HepG2 (cell line): ENCODE data around the gene WWP2. TPM values are rescaled to one million over a fixed set of nuclear protein-coding genes. Genes with fewer than 3 reads are reported as not detected.

Experiments used
- ATF7 ChIP-seq, 2 experiments: fragments of 450-650 bp in 1 of 2; sonication (generic) in 1 of 2; formaldehyde crosslinking in 1 of 2; IDR thresholded peaks; 2 replicates each; pipeline versions ENCODE4 v1.4.0 to v1.6.1; 2016 to 2020; ENCODE audit warnings: antibody characterized with exemption in 1 of 2, mild to moderate bottlenecking in 1 of 2, missing genetic modification reagents in 1 of 2
- CREB1 ChIP-seq, 2 experiments: fragments of 450-650 bp in 1 of 2; IDR thresholded peaks; 2 replicates each; pipeline ENCODE4 v1.6.1; 2016 to 2017; ENCODE audit warnings: control low read depth in 1 of 2, mild to moderate bottlenecking in 1 of 2, missing compliant biosample characterization in 1 of 2, missing genetic modification characterization in 1 of 2
- FOXA1 ChIP-seq, 2 experiments: fragments of 450-650 bp in 1 of 2; sonication (generic) in 1 of 2; formaldehyde crosslinking in 1 of 2; IDR thresholded peaks; 2 replicates each; pipeline versions ENCODE4 v1.4.0 to v1.6.1; 2016 to 2020; ENCODE audit warnings: missing genetic modification reagents in 1 of 2
- HOXA7 ChIP-seq: sonication (generic); formaldehyde crosslinking; IDR thresholded peaks from 2 replicates; pipeline ENCODE4 v1.8.1; 2022; ENCODE audit warnings: mild to moderate bottlenecking, missing genetic modification reagents, moderate library complexity
- MBNL3 ChIP-seq: fragments of 250-450 bp; sonication (Bioruptor Pico); conservative IDR thresholded peaks from 2 replicates; pipeline ENCODE4 v1.8.0; 2022; ENCODE audit warnings: mild to moderate bottlenecking, inconsistent platforms
- MEIS2 ChIP-seq: sonication (generic); formaldehyde crosslinking; IDR thresholded peaks from 2 replicates; pipeline ENCODE4 v1.9.0; 2021; ENCODE audit warnings: mild to moderate bottlenecking, missing genetic modification reagents
- NR2F1 ChIP-seq, 2 experiments: fragments of 450-650 bp in 1 of 2; formaldehyde crosslinking in 1 of 2; IDR thresholded peaks; 2 replicates each; pipeline versions ENCODE4 v1.5.0 to v1.6.1; 2016 to 2020; ENCODE audit warnings: mild to moderate bottlenecking in 1 of 2, missing compliant biosample characterization in 1 of 2, missing genetic modification reagents in 1 of 2, moderate library complexity in 1 of 2
- REPIN1 ChIP-seq: sonication (generic); formaldehyde crosslinking; IDR thresholded peaks from 2 replicates; pipeline ENCODE4 v1.8.0; 2022; ENCODE audit warnings: missing genetic modification reagents, low read depth, mild to moderate bottlenecking, borderline replicate concordance
- REST ChIP-seq, 2 experiments: IDR thresholded peaks; 2 replicates each; pipeline ENCODE4 v1.6.1; 2011 to 2012; ENCODE audit warnings: low read length in 2 of 2, borderline replicate concordance in 1 of 2, low read depth in 1 of 2, mild to moderate bottlenecking in 1 of 2, moderate library complexity in 1 of 2
- RXRA ChIP-seq: sonication (generic); formaldehyde crosslinking; IDR thresholded peaks from 2 replicates; pipeline ENCODE4 v1.5.1; 2020; ENCODE audit warnings: missing genetic modification reagents
- SMARCC2 ChIP-seq: fragments of 450-650 bp; IDR thresholded peaks from 2 replicates; pipeline ENCODE4 v1.6.1; 2017; ENCODE audit warnings: antibody characterized with exemption, mild to moderate bottlenecking
- WIZ ChIP-seq: sonication (generic); formaldehyde crosslinking; IDR thresholded peaks from 2 replicates; pipeline ENCODE4 v1.5.1; 2020; ENCODE audit warnings: mild to moderate bottlenecking, missing genetic modification reagents
- ZMAT3 ChIP-seq: sonication (generic); formaldehyde crosslinking; conservative IDR thresholded peaks from 2 replicates; pipeline ENCODE4 v1.7.0; 2021; ENCODE audit warnings: missing genetic modification reagents
- ZNF34 ChIP-seq: sonication (generic); formaldehyde crosslinking; IDR thresholded peaks from 2 replicates; pipeline ENCODE4 v1.4.0; 2020; ENCODE audit warnings: mild to moderate bottlenecking, missing genetic modification reagents, borderline replicate concordance
- ZNF563 ChIP-seq: sonication (generic); formaldehyde crosslinking; IDR thresholded peaks from 2 replicates; pipeline ENCODE4 v1.8.0; 2022; ENCODE audit warnings: mild to moderate bottlenecking, moderate library complexity, missing genetic modification reagents
- ZNF768 ChIP-seq: sonication (generic); formaldehyde crosslinking; IDR thresholded peaks from 2 replicates; pipeline ENCODE4 v1.4.0; 2020; ENCODE audit warnings: missing genetic modification reagents
- ZNF790 ChIP-seq: sonication (generic); formaldehyde crosslinking; IDR thresholded peaks from 2 replicates; pipeline ENCODE4 v1.8.0; 2022; ENCODE audit warnings: missing genetic modification reagents, mild to moderate bottlenecking, borderline replicate concordance
- ZNF878 ChIP-seq: sonication (generic); formaldehyde crosslinking; IDR thresholded peaks from 2 replicates; pipeline ENCODE4 v1.8.1; 2023; ENCODE audit warnings: mild to moderate bottlenecking, missing genetic modification reagents, moderate library complexity
- polyA plus RNA-seq, 8 experiments: library from polyadenylated mRNA; depleted of rRNA in 3 of 8; stranded (reverse) in 7 of 8; unstranded in 1 of 8; fragments of >200 nt; fragmentation: Illumina TruSeq in 4 of 8; extraction: Trizol in 4 of 8; gene quantifications; 2 replicates each; pipeline versions ENCODE4 v1.2.1 to v1.2.3, GENCODE V29; 2011 to 2016; ENCODE audit warnings: low read depth in 4 of 8, missing spikeins in 1 of 8, mixed read lengths in 1 of 8; ENCODE audit not compliant: insufficient read depth in 1 of 8
- total RNA-seq, 5 experiments: library from RNA; depleted of rRNA; stranded (reverse); fragments of >200 nt; fragmentation: Illumina TruSeq; extraction: Trizol; gene quantifications; 2 replicates each; pipeline ENCODE4 v1.2.3, GENCODE V29; 2016; ENCODE audit warnings: low read depth in 1 of 5
- TF ChIP-seq, protein P1 (sequence below): sonication (generic); formaldehyde crosslinking; IDR thresholded peaks from 2 replicates; pipeline ENCODE4 v1.4.0; 2020; ENCODE audit warnings: missing genetic modification reagents
- TF ChIP-seq, protein P2 (sequence below): sonication (generic); formaldehyde crosslinking; IDR thresholded peaks from 2 replicates; pipeline ENCODE4 v1.5.0; 2020; ENCODE audit warnings: missing genetic modification reagents

The WWP2 gene
- total and polyA plus RNA-seq, 2 of the 13 experiments (the other 11 are each of a cell fraction or from before 2014, with no cell fraction given) = 11.4 to 28.2 TPM

DNA sequence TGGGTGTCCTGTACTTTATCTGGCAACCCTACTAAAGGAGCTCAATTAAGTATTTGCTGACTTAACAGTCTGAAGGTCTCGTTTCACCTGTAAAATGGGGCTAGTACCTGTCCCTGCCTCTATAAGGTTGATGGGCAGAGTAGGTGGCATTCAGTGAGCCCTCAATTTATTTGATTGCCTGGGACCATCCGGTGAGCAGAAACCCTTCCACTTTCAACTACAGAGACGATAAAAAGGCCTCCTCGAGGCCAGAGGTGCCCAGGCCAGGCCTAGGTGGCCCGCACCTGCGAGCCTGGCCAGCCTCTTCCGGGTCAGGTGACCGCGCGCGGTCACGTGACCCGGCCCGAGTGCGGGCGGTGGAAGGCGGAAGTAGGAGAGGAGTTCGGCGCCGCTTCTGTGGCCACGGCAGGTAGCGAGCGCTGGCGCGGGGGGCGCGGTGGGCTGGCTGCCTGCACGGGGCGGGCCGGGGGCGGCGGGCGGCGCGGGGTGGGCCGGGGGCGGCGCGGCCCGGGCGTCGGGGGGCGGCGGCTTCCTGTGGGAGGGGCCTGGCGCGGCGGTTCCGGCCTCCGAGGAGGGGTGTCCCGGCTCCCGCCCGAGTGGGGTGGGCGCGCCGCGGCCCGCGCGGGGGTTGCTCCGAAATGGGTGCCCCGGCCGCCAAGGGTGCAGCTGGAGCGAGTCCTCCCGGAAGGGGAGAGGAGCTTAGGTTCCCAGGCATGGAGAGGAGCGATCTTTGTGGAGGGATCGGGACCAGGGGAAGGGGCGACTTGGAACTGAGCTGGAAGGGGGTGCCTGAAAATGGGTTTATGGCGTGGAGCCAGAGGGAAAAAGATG lies at the start of gene WWP2 (continued):
- peak; percentile 21; the same call in 1 of the 2 replicates for TF ChIP-seq ZNF34 (CRISPR knock-in tag)
- TF ChIP-seq NR2F1 (CRISPR knock-in tag; IDR thresholded peaks at IDR 0.05) = peak in 1 of 2 experiments; percentile 59; a peak in 1 of 4 replicates
- TF ChIP-seq RXRA (CRISPR knock-in tag) = peak; percentile 76
- TF ChIP-seq, protein P1, sequence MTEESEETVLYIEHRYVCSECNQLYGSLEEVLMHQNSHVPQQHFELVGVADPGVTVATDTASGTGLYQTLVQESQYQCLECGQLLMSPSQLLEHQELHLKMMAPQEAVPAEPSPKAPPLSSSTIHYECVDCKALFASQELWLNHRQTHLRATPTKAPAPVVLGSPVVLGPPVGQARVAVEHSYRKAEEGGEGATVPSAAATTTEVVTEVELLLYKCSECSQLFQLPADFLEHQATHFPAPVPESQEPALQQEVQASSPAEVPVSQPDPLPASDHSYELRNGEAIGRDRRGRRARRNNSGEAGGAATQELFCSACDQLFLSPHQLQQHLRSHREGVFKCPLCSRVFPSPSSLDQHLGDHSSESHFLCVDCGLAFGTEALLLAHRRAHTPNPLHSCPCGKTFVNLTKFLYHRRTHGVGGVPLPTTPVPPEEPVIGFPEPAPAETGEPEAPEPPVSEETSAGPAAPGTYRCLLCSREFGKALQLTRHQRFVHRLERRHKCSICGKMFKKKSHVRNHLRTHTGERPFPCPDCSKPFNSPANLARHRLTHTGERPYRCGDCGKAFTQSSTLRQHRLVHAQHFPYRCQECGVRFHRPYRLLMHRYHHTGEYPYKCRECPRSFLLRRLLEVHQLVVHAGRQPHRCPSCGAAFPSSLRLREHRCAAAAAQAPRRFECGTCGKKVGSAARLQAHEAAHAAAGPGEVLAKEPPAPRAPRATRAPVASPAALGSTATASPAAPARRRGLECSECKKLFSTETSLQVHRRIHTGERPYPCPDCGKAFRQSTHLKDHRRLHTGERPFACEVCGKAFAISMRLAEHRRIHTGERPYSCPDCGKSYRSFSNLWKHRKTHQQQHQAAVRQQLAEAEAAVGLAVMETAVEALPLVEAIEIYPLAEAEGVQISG (CRISPR knock-in tag) = peak; percentile 98
- TF ChIP-seq ZNF790 (CRISPR knock-in tag) = no peak
- TF ChIP-seq REST (IDR thresholded peaks at IDR 0.05; ENCODE audit: borderline replicate concordance in 1 of 2, low read depth in 1 of 2, low read length in 2 of 2) = peak in 1 of 2 experiments; percentile 38; a peak in 1 of 4 replicates
- peak; percentile 64 for TF ChIP-seq ZNF563
- TF ChIP-seq ATF7 (IDR thresholded peaks at IDR 0.05) = no peak
- no peak for TF ChIP-seq ATF7 (CRISPR knock-in tag; IDR thresholded peaks at IDR 0.05)
- TF ChIP-seq MEIS2 (CRISPR knock-in tag) = peak; percentile 61; the same call in 1 of the 2 replicates
- TF ChIP-seq ZMAT3 (CRISPR knock-in tag) = no peak
- no peak for TF ChIP-seq FOXA1 (IDR thresholded peaks at IDR 0.05)
- no peak for TF ChIP-seq FOXA1 (CRISPR knock-in tag; IDR thresholded peaks at IDR 0.05)
- no peak for TF ChIP-seq WIZ (CRISPR knock-in tag)
- TF ChIP-seq CREB1 (IDR thresholded peaks at IDR 0.05) = no peak
- no peak for TF ChIP-seq CREB1 (CRISPR knock-in tag; IDR thresholded peaks at IDR 0.05)
- peak; percentile 62; the same call in 1 of the 2 replicates for TF ChIP-seq ZNF768 (CRISPR knock-in tag)
- TF ChIP-seq, protein P2, sequence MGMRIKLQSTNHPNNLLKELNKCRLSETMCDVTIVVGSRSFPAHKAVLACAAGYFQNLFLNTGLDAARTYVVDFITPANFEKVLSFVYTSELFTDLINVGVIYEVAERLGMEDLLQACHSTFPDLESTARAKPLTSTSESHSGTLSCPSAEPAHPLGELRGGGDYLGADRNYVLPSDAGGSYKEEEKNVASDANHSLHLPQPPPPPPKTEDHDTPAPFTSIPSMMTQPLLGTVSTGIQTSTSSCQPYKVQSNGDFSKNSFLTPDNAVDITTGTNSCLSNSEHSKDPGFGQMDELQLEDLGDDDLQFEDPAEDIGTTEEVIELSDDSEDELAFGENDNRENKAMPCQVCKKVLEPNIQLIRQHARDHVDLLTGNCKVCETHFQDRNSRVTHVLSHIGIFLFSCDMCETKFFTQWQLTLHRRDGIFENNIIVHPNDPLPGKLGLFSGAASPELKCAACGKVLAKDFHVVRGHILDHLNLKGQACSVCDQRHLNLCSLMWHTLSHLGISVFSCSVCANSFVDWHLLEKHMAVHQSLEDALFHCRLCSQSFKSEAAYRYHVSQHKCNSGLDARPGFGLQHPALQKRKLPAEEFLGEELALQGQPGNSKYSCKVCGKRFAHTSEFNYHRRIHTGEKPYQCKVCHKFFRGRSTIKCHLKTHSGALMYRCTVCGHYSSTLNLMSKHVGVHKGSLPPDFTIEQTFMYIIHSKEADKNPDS (CRISPR knock-in tag) = no peak
- TF ChIP-seq HOXA7 (CRISPR knock-in tag) = no peak
- TF ChIP-seq ZNF878 (CRISPR knock-in tag) = no peak
- no peak for TF ChIP-seq MBNL3 (CRISPR knock-in tag)
- TF ChIP-seq SMARCC2 = no peak
- TF ChIP-seq REPIN1 (CRISPR knock-in tag) = 0 out of 2 replicates have a peak, but pooled peaks have one; percentile 29
